GM12872 (cell line): Measurements from ENCODE around the gene PDLIM5.

Source experiments
- TF ChIP-seq, protein P1 (sequence below): IDR thresholded peaks from 3 replicates; pipeline ENCODE4 v1.5.1; 2011; ENCODE audit warnings: low read depth, mild to moderate bottlenecking, low read length, moderate library complexity; ENCODE audit not compliant: insufficient read depth

Gene PDLIM5

DNA sequence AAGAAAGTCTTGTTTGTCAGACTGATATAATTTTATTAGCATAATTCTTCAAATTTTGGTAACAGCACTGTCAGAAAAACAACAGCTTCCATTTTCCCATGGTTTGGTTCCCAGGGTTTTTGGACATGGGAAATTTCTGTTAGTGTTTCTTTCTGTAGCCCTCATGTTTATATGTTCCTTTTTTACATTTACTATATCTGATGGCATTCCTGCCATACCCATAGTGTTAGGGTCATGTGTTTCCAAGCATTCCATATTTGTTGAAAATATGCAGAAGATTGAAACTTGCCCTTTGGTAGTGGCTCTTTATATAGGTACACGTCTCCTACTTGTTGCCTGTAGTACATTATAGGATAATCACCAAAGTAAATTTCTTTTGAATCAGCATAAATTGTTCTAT, 65.8 kb downstream of the PDLIM5 start:
- TF ChIP-seq, protein P1, sequence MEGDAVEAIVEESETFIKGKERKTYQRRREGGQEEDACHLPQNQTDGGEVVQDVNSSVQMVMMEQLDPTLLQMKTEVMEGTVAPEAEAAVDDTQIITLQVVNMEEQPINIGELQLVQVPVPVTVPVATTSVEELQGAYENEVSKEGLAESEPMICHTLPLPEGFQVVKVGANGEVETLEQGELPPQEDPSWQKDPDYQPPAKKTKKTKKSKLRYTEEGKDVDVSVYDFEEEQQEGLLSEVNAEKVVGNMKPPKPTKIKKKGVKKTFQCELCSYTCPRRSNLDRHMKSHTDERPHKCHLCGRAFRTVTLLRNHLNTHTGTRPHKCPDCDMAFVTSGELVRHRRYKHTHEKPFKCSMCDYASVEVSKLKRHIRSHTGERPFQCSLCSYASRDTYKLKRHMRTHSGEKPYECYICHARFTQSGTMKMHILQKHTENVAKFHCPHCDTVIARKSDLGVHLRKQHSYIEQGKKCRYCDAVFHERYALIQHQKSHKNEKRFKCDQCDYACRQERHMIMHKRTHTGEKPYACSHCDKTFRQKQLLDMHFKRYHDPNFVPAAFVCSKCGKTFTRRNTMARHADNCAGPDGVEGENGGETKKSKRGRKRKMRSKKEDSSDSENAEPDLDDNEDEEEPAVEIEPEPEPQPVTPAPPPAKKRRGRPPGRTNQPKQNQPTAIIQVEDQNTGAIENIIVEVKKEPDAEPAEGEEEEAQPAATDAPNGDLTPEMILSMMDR, result no peak

DNA sequence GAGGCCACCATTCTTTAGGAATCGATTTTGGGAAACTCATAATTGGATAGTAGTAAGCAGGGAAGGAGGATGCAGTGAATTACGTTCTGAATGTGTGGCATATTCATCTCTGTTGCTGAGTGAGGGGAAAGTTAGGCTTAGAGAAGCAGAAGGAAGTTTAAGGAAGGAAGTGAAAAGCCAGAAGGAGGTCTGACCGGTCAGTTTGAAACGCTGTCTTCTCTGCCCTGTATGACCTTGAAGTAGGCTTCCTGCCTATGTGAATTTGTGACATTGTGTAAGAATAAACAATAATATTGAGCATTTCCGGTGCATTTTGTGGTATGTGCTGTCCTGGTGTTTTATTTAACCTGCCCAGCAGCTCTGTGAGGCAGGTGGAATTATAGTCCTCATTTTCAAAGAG, 67.3 kb downstream of the PDLIM5 start:
- TF ChIP-seq, protein P1, result no peak

DNA sequence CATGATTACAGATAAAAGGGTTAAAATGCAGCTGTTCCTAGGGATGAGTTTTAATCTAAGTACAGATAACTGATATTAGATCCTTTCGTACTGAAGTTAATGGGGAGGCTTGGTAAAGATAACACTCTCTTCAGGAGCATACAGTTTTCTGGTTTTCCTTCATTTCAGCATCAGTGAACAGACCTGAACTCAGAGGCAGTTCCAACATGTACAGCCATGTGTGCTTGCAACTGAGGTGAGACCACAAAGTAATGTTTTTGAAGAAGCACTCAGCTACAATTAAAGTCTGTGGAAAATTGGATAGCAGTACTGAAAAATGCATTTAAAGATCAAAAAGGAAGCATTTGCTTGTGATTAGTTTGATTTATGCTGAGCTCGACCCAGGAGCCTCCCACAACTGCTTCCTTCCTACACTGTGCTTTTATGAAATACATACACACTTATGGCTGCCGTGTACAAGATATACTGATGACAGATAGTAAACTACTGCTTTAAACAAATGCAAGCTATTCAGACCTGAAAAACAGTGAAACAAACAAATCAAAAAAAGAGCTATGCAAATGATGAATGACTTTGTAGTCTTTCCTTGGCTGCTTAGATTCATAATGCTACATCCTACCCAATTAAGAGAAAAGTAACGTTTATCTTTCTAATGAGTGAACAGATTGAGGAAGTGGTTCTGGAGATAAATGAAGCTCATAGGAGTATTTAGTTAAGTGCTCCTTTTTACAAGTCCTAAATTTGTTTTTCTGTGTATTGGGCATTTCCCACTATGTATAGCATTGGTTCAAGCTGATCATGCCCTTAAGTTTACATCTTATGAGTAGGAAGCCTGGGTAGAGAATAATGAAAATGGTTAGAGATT, 68.4 kb downstream of the PDLIM5 start:
- TF ChIP-seq, protein P1, result no peak

DNA sequence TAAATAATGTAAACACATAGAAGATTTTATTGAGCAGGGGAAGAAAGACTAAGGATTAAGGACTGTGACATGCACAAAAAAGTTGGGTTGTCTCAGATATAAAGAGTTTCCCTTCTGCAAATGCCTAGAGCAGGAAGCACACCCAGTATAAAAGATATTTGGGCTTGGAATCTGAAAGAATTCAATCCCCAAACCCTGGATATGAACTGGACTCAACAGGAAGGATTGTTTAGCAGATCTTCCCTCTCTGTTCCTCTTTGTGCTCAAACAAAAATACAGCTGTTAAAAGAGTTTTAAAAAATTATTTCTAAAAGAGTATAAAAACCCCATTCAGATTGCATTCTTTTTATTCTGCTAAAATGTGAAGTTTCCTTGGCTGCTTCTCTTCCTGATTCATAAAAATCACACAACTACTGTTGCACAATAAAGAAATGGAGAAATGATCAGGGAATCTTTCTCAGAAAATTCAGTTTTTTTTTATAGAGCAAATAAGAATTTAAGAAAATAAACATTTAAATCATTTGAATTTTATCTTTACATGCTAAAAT, 71.4 kb downstream of the PDLIM5 start:
- TF ChIP-seq, protein P1, result no peak

DNA sequence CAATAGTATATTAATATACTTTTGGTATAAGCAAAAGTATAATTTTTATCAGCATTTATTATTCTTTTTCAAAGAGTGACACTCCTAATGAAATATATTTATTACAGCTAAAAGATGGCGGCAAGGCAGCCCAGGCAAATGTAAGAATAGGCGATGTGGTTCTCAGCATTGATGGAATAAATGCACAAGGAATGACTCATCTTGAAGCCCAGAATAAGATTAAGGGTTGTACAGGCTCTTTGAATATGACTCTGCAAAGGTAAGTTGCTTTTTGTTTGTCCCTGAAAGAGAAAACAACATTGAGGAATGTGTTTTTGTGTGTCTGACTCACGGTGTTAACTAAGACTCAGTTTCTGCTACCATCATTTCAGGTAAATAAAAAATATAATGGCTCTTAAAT, 71.9 kb downstream of the PDLIM5 start:
- TF ChIP-seq, protein P1, result no peak

DNA sequence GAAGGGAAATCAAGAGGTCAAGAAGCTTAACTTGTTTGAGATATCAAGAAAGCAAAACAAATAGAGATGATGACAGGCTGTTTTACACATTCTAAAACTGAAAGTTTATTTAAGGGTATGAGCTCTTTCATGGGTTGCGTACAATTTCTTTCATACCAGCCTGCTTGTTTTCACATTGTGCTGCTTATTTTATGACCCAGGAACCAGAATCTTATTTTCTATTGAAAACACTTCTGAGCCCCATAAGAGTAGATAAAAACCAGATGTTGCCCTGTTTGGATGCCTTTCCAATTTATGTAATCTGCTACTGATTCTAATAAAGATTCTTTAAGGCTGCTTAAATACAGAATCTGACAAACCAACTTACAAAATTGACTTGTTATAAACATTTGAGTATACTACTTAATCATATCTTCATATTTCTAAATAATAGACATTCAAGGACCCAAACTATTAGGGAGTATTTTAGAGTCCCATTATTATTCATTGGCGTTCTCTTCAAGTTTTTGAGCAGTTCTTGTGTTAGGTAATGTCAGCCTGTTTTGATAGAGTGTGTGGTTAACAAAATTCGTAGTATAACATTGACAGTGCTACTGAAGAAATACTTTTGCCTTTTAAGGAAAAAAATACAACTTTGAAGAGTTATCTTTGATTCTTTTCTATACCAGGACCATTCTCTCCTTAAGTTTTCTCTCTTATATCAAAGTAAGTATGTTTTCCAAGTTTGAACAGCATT, 74.4 kb downstream of the PDLIM5 start:
- TF ChIP-seq, protein P1, result no peak

DNA sequence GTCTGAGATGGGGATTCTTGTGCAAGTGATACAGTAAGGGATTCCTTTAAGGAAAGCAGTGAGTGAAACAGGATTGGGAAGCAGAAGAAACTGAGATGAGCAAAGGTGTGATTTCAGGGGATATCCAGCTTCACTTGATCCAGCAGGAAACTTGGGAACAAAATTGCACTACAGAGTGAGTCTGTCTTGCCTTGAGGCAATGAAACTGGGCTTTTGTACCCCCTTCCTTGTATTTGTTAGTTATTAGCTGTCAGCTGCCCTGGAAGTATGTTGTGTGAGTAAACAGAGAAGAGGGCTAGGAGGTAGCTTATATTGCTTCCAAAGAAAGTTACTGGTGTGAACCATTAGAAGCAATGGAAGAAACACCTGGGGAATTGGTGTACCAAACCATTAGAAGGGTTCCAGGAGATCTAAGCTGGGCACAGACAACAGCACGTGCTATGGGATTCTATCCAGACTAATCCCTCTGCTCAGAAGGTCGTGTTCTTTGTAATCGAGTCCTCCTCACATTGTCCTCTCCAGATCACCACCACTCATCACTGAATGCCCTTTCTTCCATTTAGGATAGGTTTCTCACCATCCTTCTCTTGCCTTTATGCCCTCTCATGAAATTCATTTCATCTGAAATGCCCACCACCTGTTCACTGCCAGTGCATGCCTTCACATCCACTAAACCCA, 76.0 kb downstream of the PDLIM5 start:
- TF ChIP-seq, protein P1, result no peak
